Erythroblast (primary cell): Measurements from ENCODE around the gene CLRN3.

ENCODE experiments used
- GATA1 ChIP-seq: IDR thresholded peaks from 2 replicates; pipeline ENCODE4 v1.6.1; 2011; ENCODE audit warnings: low read depth, mild to moderate bottlenecking, control low read depth, low read length, moderate library complexity
- POLR2A ChIP-seq: IDR thresholded peaks from 2 replicates; pipeline ENCODE4 v1.6.1; 2011; ENCODE audit warnings: mild to moderate bottlenecking, low read length

DNA sequence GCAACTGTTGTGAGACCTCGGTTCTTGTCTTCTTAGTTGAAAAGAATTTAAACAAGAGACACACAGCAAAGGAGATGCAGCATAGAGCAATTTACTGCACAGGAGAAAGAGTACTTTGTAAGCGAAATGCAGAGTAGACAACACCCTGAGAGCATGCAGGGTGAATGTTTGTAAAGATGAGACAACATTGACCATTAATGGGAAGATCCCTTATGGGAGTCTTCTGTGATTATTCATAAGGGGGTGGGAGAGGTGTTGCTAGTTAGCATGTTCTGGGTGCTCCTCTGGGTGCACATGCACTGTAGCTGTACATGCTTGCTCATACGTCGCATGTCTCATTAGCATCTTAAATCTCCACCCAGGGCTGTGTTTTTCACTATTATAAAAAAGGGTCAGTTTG lies 62.3 kb downstream of the CLRN3 start:
- no peak for TF ChIP-seq POLR2A
- no peak for TF ChIP-seq GATA1
